SU-DHL-6 (cell line): ENCODE measurements around the gene FXYD4.

Experiments used
- CTCF ChIP-seq: fragments of 200-600 bp; sonication (generic); IDR thresholded peaks from one replicate; pipeline ENCODE4 v1.5.1; 2017; ENCODE audit warnings: antibody characterized with exemption, mild to moderate bottlenecking, low read length, moderate library complexity; ENCODE audit not compliant: insufficient read depth, poor library complexity, severe bottlenecking
- EZH2phosphoT487 ChIP-seq: fragments of 200-600 bp; sonication (generic), shearing (Covaris generic); conservative IDR thresholded peaks from 2 replicates; pipeline ENCODE4 v1.6.1; 2018; ENCODE audit warnings: mild to moderate bottlenecking, antibody characterized with exemption, low read length, moderate library complexity, mixed read lengths

- TF ChIP-seq CTCF (no peak), EZH2phosphoT487 (no peak)
These were observed 35.7 kb downstream of the FXYD4 start for GRCh38 chr10:43407148-43407575.
